CMK (cell line): ENCODE measurements around the gene KCNIP1.

Experiments
- DNase-seq: peaks from one replicate; pipeline ENCODE4 v3.0.0-alpha.2; 2010; ENCODE audit warnings: low read depth

The KCNIP1 gene

GRCh38 chr5:170629566-170630175 lies 125.9 kb downstream of the KCNIP1 start:
- DNase-seq: no peak

- no peak for DNase-seq
Measured at GRCh38 chr5:170630226-170630625, 126.4 kb downstream of the KCNIP1 start.

GRCh38 chr5:170630711-170631141 lies 126.9 kb downstream of the KCNIP1 start:
- no peak for DNase-seq

- DNase-seq: no peak
Measured at GRCh38 chr5:170631466-170632195, 127.8 kb downstream of the KCNIP1 start.

GRCh38 chr5:170632266-170632984 lies 128.6 kb downstream of the KCNIP1 start:
- no peak for DNase-seq

GRCh38 chr5:170632985-170633234 lies 129.1 kb downstream of the KCNIP1 start:
- peak; percentile 56 for DNase-seq

GRCh38 chr5:170633235-170634081 lies 129.6 kb downstream of the KCNIP1 start:
- peak; percentile 14 for DNase-seq

GRCh38 chr5:170634256-170634990 lies 130.6 kb downstream of the KCNIP1 start:
- DNase-seq: no peak

GRCh38 chr5:170635706-170636105 lies 131.9 kb downstream of the KCNIP1 start:
- no peak for DNase-seq

- no peak for DNase-seq
Measured at GRCh38 chr5:170636206-170636605, 132.4 kb downstream of the KCNIP1 start.

- no peak for DNase-seq
Measured at GRCh38 chr5:170636801-170637477, 133.1 kb downstream of the KCNIP1 start.

- DNase-seq: no peak
Measured at GRCh38 chr5:170638051-170638450, 134.2 kb downstream of the KCNIP1 start.

- DNase-seq: peak; percentile 35
Measured at GRCh38 chr5:170638454-170639220, 134.8 kb downstream of the KCNIP1 start.

- DNase-seq: no peak
Measured at GRCh38 chr5:170639221-170639925, 135.6 kb downstream of the KCNIP1 start.

GRCh38 chr5:170640731-170641588 lies 137.1 kb downstream of the KCNIP1 start:
- DNase-seq: no peak

GRCh38 chr5:170641589-170642031 lies 137.8 kb downstream of the KCNIP1 start:
- DNase-seq: no peak

- DNase-seq: no peak
Measured at GRCh38 chr5:170642066-170642735, 138.4 kb downstream of the KCNIP1 start.
